Neural cell (in vitro differentiated cells): ENCODE data around the gene GCDH. TPM values are rescaled to one million over a fixed set of nuclear protein-coding genes. Genes with fewer than 3 reads are reported as not detected.
A peak's percentile ranks its signal among the peaks of the same experiment; 100 is the strongest.

Experiments
- H2AFZ ChIP-seq: fragments of 200-600, 300-800 bp; sonication (generic), shearing (Covaris generic); 2 replicates; pipeline ENCODE4 v1.6.0; 2014; ENCODE audit warnings: low read depth, mild to moderate bottlenecking, antibody characterized with exemption, low read length, moderate library complexity
- H3F3A ChIP-seq: fragments of 200-600 bp; shearing (Covaris generic); 2 replicates; pipeline ENCODE4 v1.6.1; 2016; ENCODE audit warnings: mild to moderate bottlenecking, moderate library complexity, mixed read lengths, antibody characterized with exemption, low read length; ENCODE audit not compliant: insufficient read depth, poor library complexity, severe bottlenecking
- H3K27ac ChIP-seq: fragments of 200-600, 300-800 bp; sonication (generic), shearing (Covaris generic); 2 replicates; pipeline ENCODE4 v1.5.1; 2014; ENCODE audit warnings: mild to moderate bottlenecking, low read length, moderate library complexity
- H3K27me3 ChIP-seq: fragments of 300-800, 200-600 bp; sonication (generic), shearing (Covaris generic); 2 replicates; pipeline ENCODE4 v1.6.0; 2014; ENCODE audit warnings: mild to moderate bottlenecking, low read depth, low read length, moderate library complexity; ENCODE audit not compliant: insufficient read depth
- H3K36me3 ChIP-seq: fragments of 300-800, 200-600 bp; sonication (generic), shearing (Covaris generic); 2 replicates; pipeline ENCODE4 v1.5.1; 2014; ENCODE audit warnings: mild to moderate bottlenecking, antibody characterized with exemption, low read length, moderate library complexity; ENCODE audit not compliant: insufficient read depth
- H3K4me2 ChIP-seq: fragments of 300-800, 200-600 bp; sonication (generic), shearing (Covaris generic); 2 replicates; pipeline ENCODE4 v1.6.0; 2014; ENCODE audit warnings: mild to moderate bottlenecking, low read length
- H3K4me3 ChIP-seq: fragments of 300-800, 200-600 bp; sonication (generic), shearing (Covaris generic); 2 replicates; pipeline ENCODE4 v1.5.1; 2014; ENCODE audit warnings: mild to moderate bottlenecking, low read length, moderate library complexity
- H3K79me2 ChIP-seq: fragments of 200-600 bp; shearing (Covaris generic); replicated peaks from 2 replicates; pipeline ENCODE4 v1.6.0; 2014; ENCODE audit warnings: mild to moderate bottlenecking, low read length, moderate library complexity; ENCODE audit not compliant: insufficient read depth
- H3K9ac ChIP-seq: fragments of 300-800, 200-600 bp; sonication (generic), shearing (Covaris generic); 2 replicates; pipeline ENCODE4 v1.6.1; 2016; ENCODE audit warnings: mild to moderate bottlenecking, low read length, mixed read lengths
- H3K9me2 ChIP-seq: fragments of 200-600 bp; shearing (Covaris generic); 2 replicates; pipeline ENCODE4 v1.6.1; 2016; ENCODE audit warnings: mild to moderate bottlenecking, low read length, mixed read lengths; ENCODE audit not compliant: insufficient read depth
- H3K9me3 ChIP-seq: fragments of 200-600, 300-800 bp; sonication (generic), shearing (Covaris generic); 2 replicates; pipeline ENCODE4 v1.6.1; 2016; ENCODE audit warnings: mild to moderate bottlenecking, mixed run types, low read length, moderate library complexity, mixed read lengths
- H4K20me1 ChIP-seq: fragments of 200-600 bp; shearing (Covaris generic); 2 replicates; pipeline ENCODE4 v1.6.1; 2016; ENCODE audit warnings: mild to moderate bottlenecking, mixed run types; ENCODE audit not compliant: insufficient read depth
- CTCF ChIP-seq: fragments of 450-650 bp; IDR thresholded peaks from 2 replicates; pipeline ENCODE4 v1.5.1; 2014; ENCODE audit warnings: antibody characterized with exemption, mild to moderate bottlenecking, moderate library complexity; ENCODE audit not compliant: poor library complexity, severe bottlenecking
- EP300 ChIP-seq: fragments of 450-650 bp; conservative IDR thresholded peaks from 2 replicates; pipeline ENCODE4 v1.6.1; 2014; ENCODE audit warnings: antibody characterized with exemption, mild to moderate bottlenecking, moderate library complexity; ENCODE audit not compliant: poor library complexity, severe bottlenecking
- EZH2 ChIP-seq: fragments of 200-600, 300-800 bp; shearing (Covaris generic), sonication (generic); IDR thresholded peaks from 2 replicates; pipeline ENCODE4 v1.6.1; 2014; ENCODE audit warnings: antibody characterized with exemption, low read length, borderline replicate concordance, mild to moderate bottlenecking; ENCODE audit not compliant: insufficient read depth, poor library complexity, severe bottlenecking
- MXI1 ChIP-seq: fragments of 450-650 bp; conservative IDR thresholded peaks from 2 replicates; pipeline ENCODE4 v1.6.1; 2014; ENCODE audit warnings: antibody characterized with exemption, mild to moderate bottlenecking; ENCODE audit not compliant: poor library complexity, severe bottlenecking
- POLR2AphosphoS5 ChIP-seq: IDR thresholded peaks from 2 replicates; pipeline ENCODE4 v1.6.1; 2012
- RAD21 ChIP-seq: fragments of 450-650 bp; conservative IDR thresholded peaks from 2 replicates; pipeline ENCODE4 v1.6.1; 2014; ENCODE audit warnings: antibody characterized with exemption, mild to moderate bottlenecking, moderate library complexity
- SMC3 ChIP-seq: fragments of 450-650 bp; conservative IDR thresholded peaks from 2 replicates; pipeline ENCODE4 v1.6.1; 2014; ENCODE audit warnings: antibody characterized with exemption, mild to moderate bottlenecking, moderate library complexity; ENCODE audit not compliant: poor library complexity
- TAF1 ChIP-seq: IDR thresholded peaks from 2 replicates; pipeline ENCODE4 v1.6.1; 2012; ENCODE audit warnings: low read depth
- polyA plus RNA-seq: library from polyadenylated mRNA; depleted of rRNA; stranded (reverse); fragments of >200 nt; gene quantifications from 2 replicates; pipeline ENCODE4 v1.2.3, GENCODE V29; 2014
- TF ChIP-seq, protein P1 (sequence below): IDR thresholded peaks from 2 replicates; pipeline ENCODE4 v1.6.1; 2012; ENCODE audit warnings: borderline replicate concordance

The GCDH gene
- polyA plus RNA-seq, 1 donor from 2014 or later, result 35.4 TPM

DNA sequence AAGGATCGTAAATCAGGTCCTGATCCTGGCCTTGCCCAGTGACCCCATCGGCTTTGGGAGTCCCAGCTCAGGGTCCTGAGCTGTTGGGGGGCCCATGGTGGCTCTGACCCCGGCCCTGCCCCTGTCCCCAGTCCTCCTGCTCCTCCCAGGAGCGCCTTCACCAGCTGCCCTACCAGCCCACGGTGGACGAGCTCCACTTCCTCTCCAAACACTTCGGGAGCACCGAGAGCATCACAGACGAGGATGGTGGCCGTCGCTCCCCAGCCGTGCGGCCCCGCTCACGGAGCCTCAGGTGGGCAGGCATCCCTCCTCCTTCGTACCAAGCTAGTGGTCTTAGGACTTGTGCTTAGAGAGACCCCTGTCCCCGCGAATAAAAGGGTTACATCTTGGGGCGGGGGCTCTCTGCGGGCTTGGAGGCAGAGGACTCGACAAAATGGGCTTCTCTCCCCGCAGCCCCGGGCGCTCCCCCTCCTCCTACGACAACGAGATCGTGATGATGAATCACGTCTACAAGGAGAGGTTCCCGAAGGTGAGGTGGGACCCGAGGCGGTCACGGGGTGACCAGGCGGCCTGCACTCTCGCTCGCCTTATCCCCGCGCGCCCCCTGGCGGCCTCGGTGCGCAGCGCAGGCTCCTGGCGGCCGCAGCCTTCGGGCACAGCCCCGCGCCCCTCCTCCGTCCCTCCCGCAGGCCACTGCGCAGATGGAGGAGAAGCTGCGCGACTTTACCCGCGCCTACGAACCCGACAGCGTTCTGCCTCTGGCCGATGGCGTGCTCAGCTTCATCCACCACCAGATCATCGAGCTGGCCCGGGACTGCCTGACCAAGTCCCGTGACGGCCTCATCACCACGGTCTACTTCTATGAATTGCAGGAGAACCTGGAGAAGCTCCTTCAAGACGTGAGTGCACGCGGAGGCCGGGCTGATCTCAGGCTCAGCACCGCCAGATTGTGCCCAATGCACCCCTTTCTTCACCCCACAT lies 43.5 kb upstream of the GCDH start:
- Histone ChIP-seq H3K9ac (no peak overlapping the region), H3K27ac (no peak overlapping the region), H3K36me3 (peaks cover 15% of the 10 kb centered on the region), H3K4me2 (no peak overlapping the region), H2AFZ (no peak overlapping the region), H3K9me2 (no peaks in the 10 kb centered on the region), H3K4me3 (no peak overlapping the region), H3K27me3 (no peaks in the 10 kb centered on the region), H3K79me2 (peaks cover 6% of the 10 kb centered on the region), H3F3A (no peaks in the 10 kb centered on the region), H3K9me3 (no peaks in the 10 kb centered on the region), H4K20me1 (peaks cover 10% of the 10 kb centered on the region)
- TF ChIP-seq TAF1 (no peak), MXI1 (peak; percentile 17), CTCF (peak; percentile 93), POLR2AphosphoS5 (no peak), RAD21 (peak; percentile 86), SMC3 (peak; percentile 77)

- Histone ChIP-seq H3K9ac (no peak overlapping the region), H2AFZ (no peak overlapping the region), H3K79me2 (no peaks in the 10 kb centered on the region), H3K9me3 (no peaks in the 10 kb centered on the region), H3K4me2 (no peak overlapping the region), H3F3A (no peaks in the 10 kb centered on the region), H3K27me3 (no peaks in the 10 kb centered on the region), H4K20me1 (no peaks in the 10 kb centered on the region), H3K27ac (no peak overlapping the region), H3K9me2 (no peaks in the 10 kb centered on the region), H3K36me3 (peaks cover 11% of the 10 kb centered on the region), H3K4me3 (no peak overlapping the region)
- TF ChIP-seq RAD21 (no peak), EP300 (no peak), TAF1 (no peak), EZH2 (no peak), MXI1 (no peak), POLR2AphosphoS5 (no peak), CTCF (no peak), SMC3 (no peak)
- TF ChIP-seq, protein P1, sequence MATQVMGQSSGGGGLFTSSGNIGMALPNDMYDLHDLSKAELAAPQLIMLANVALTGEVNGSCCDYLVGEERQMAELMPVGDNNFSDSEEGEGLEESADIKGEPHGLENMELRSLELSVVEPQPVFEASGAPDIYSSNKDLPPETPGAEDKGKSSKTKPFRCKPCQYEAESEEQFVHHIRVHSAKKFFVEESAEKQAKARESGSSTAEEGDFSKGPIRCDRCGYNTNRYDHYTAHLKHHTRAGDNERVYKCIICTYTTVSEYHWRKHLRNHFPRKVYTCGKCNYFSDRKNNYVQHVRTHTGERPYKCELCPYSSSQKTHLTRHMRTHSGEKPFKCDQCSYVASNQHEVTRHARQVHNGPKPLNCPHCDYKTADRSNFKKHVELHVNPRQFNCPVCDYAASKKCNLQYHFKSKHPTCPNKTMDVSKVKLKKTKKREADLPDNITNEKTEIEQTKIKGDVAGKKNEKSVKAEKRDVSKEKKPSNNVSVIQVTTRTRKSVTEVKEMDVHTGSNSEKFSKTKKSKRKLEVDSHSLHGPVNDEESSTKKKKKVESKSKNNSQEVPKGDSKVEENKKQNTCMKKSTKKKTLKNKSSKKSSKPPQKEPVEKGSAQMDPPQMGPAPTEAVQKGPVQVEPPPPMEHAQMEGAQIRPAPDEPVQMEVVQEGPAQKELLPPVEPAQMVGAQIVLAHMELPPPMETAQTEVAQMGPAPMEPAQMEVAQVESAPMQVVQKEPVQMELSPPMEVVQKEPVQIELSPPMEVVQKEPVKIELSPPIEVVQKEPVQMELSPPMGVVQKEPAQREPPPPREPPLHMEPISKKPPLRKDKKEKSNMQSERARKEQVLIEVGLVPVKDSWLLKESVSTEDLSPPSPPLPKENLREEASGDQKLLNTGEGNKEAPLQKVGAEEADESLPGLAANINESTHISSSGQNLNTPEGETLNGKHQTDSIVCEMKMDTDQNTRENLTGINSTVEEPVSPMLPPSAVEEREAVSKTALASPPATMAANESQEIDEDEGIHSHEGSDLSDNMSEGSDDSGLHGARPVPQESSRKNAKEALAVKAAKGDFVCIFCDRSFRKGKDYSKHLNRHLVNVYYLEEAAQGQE, result no peak
These were observed 34.3 kb upstream of the GCDH start for GRCh38 chr19:12856653-12857052.
